B cell (primary cell): ENCODE data around the gene ZSCAN32. TPM values are rescaled to one million over a fixed set of nuclear protein-coding genes. Genes with fewer than 3 reads are reported as not detected.

Experiments
- ATAC-seq: fragments of 200-7000 bp; cut with Tn5 transposase; one replicate; pipeline ENCODE4 v1.10.0; 2021; ENCODE audit warnings: low read depth, mild to moderate bottlenecking, moderate number of reproducible peaks, moderate library complexity
- CTCF ChIA-PET: fragments of 350-600 bp; sonication (Branson Sonifier 250); formaldehyde crosslinking; loops from one replicate; lab custom pipeline; 2021; ENCODE audit warnings: antibody characterized with exemption, inconsistent platforms; lab: Charles Lee
- POLR2A ChIA-PET: fragments of 350-600 bp; sonication (Branson Sonifier 250); formaldehyde crosslinking; loops from one replicate; lab custom pipeline; 2021; ENCODE audit warnings: antibody characterized with exemption; lab: Charles Lee
- DNase-seq: peaks from one replicate; pipeline ENCODE4 v3.0.0; 2013
- H2AFZ ChIP-seq: 2 replicates; pipeline ENCODE4 v1.6.1; 2012; ENCODE audit warnings: mild to moderate bottlenecking, low read depth, low read length; ENCODE audit not compliant: insufficient read depth, poor library complexity, severe bottlenecking
- H3K27ac ChIP-seq, 2 donors: 1 replicate in 1 of 2; 2 replicates in 1 of 2; pipeline ENCODE4 v1.5.1; 2012 to 2013; ENCODE audit warnings: low read length in 2 of 2, mild to moderate bottlenecking in 2 of 2, moderate library complexity in 1 of 2
- H3K27me3 ChIP-seq, 4 experiments: fragments of 200-600 bp in 1 of 4; sonication (generic) in 1 of 4; replicated peaks in 1 of 4; 1 replicate in 2 of 4; 2 replicates in 2 of 4; pipeline versions ENCODE4 v1.6.1 to v1.7.0; 2013 to 2016; ENCODE audit warnings: low read length in 3 of 4, mild to moderate bottlenecking in 2 of 4, mixed read lengths in 1 of 4, moderate library complexity in 1 of 4; ENCODE audit not compliant: insufficient read depth in 4 of 4, control insufficient read depth in 3 of 4; ENCODE audit errors: control extremely low read depth in 1 of 4
- H3K36me3 ChIP-seq, 2 experiments: replicated peaks in 1 of 2; 1 replicate in 1 of 2; 2 replicates in 1 of 2; pipeline versions ENCODE4 v1.6.1 to v1.7.1; 2013; ENCODE audit warnings: low read length in 1 of 2; ENCODE audit not compliant: insufficient read depth in 2 of 2, control insufficient read depth in 1 of 2; ENCODE audit errors: control extremely low read depth in 1 of 2, extremely low read depth in 1 of 2
- H3K4me1 ChIP-seq, 2 donors: fragments of 200-600 bp in 1 of 2; sonication (generic) in 1 of 2; 1 replicate in 1 of 2; 2 replicates in 1 of 2; pipeline versions ENCODE4 v1.5.1 to v1.6.1; 2013 to 2017; ENCODE audit warnings: low read length in 2 of 2; ENCODE audit not compliant: control insufficient read depth in 2 of 2, insufficient read depth in 2 of 2
- H3K4me2 ChIP-seq: replicated peaks from 2 replicates; pipeline ENCODE3; 2012; ENCODE audit warnings: mild to moderate bottlenecking, low read depth, low read length; ENCODE audit not compliant: poor library complexity, severe bottlenecking
- H3K4me3 ChIP-seq, 5 experiments: fragments of 200-600 bp in 1 of 5; sonication (generic) in 1 of 5; 1 replicate in 3 of 5; 2 replicates in 2 of 5; pipeline versions ENCODE4 v1.5.1 to v1.7.0; 2011 to 2016; ENCODE audit warnings: low read length in 4 of 5, mild to moderate bottlenecking in 4 of 5, low read depth in 2 of 5, control low read depth in 1 of 5, moderate library complexity in 1 of 5; ENCODE audit not compliant: insufficient read depth in 1 of 5; ENCODE audit errors: control extremely low read depth in 1 of 5, extremely low read depth in 1 of 5
- H3K79me2 ChIP-seq: fragments of 200-600 bp; sonication (generic); one replicate; pipeline ENCODE4 v1.6.0; 2016; ENCODE audit warnings: low read length; ENCODE audit not compliant: control insufficient read depth, insufficient read depth
- H3K9ac ChIP-seq: fragments of 200-600 bp; sonication (generic); 2 replicates; pipeline ENCODE4 v1.6.1; 2017; ENCODE audit warnings: mild to moderate bottlenecking, low read length, moderate library complexity
- H3K9me3 ChIP-seq, 3 donors: one replicate each; pipeline versions ENCODE4 v1.6.1 to v1.7.1; 2013; ENCODE audit warnings: low read length in 2 of 3; ENCODE audit not compliant: control insufficient read depth in 2 of 3, insufficient read depth in 1 of 3; ENCODE audit errors: control extremely low read depth in 1 of 3
- H4K20me1 ChIP-seq: 2 replicates; pipeline ENCODE4 v1.6.0; 2012; ENCODE audit warnings: mild to moderate bottlenecking, low read length; ENCODE audit not compliant: insufficient read depth, control insufficient read depth, poor library complexity, severe bottlenecking
- H3K27ac Mint-ChIP-seq: one replicate; pipeline ENCODE4 v1.8.0; 2021; ENCODE audit warnings: mixed read lengths
- H3K27me3 Mint-ChIP-seq: one replicate; pipeline ENCODE4 v1.8.0; 2021; ENCODE audit warnings: mixed read lengths
- H3K4me1 Mint-ChIP-seq: one replicate; pipeline ENCODE4 v1.8.0; 2021; ENCODE audit warnings: mixed read lengths
- H3K4me3 Mint-ChIP-seq: one replicate; pipeline ENCODE4 v1.8.0; 2021; ENCODE audit warnings: mixed read lengths
- H3K9me3 Mint-ChIP-seq: one replicate; pipeline ENCODE4 v1.8.0; 2022; ENCODE audit warnings: mixed read lengths; ENCODE audit not compliant: insufficient read depth
- CTCF ChIP-seq: fragments of 200-600 bp; IDR thresholded peaks from one replicate; pipeline ENCODE4 v1.8.0; 2022; ENCODE audit warnings: antibody characterized with exemption, mild to moderate bottlenecking
- EZH2 ChIP-seq: IDR thresholded peaks from 2 replicates; pipeline ENCODE4 v1.6.1; 2012; ENCODE audit warnings: borderline replicate concordance, low read depth, mild to moderate bottlenecking, moderate library complexity, low read length; ENCODE audit not compliant: insufficient read depth, poor library complexity, severe bottlenecking
- WGBS: methylation state at CpG from one replicate; pipeline ENCODE4 v1.1.5; 2013; ENCODE audit warnings: missing lambda C conversion rate; ENCODE audit not compliant: insufficient coverage; 5-methylcytosine and 5-hydroxymethylcytosine counted together
- intact Hi-C: fragments of 100-400 bp; cut with micrococcal nuclease; formaldehyde crosslinking; loops from one replicate; pipeline ENCODE4 v1.10.0; 2022
- polyA plus RNA-seq: library from polyadenylated mRNA; depleted of rRNA; stranded (reverse); fragments of >200 nt; gene quantifications from 2 replicates; pipeline ENCODE4 v1.2.3, GENCODE V29; 2012
- total RNA-seq, 2 donors: library from RNA; stranded (reverse); fragments of 120-200 nt in 1 of 2; gene quantifications; 1 replicate in 1 of 2; 2 replicates in 1 of 2; pipeline versions ENCODE4 v1.2.3 to v1.2.4, GENCODE V29; 2013 to 2022

ZSCAN32 gene
- total and polyA plus RNA-seq, 2 donors (not counting 1 experiment from before 2014, with no cell fraction given) = 16.3 to 25.9 TPM

DNA sequence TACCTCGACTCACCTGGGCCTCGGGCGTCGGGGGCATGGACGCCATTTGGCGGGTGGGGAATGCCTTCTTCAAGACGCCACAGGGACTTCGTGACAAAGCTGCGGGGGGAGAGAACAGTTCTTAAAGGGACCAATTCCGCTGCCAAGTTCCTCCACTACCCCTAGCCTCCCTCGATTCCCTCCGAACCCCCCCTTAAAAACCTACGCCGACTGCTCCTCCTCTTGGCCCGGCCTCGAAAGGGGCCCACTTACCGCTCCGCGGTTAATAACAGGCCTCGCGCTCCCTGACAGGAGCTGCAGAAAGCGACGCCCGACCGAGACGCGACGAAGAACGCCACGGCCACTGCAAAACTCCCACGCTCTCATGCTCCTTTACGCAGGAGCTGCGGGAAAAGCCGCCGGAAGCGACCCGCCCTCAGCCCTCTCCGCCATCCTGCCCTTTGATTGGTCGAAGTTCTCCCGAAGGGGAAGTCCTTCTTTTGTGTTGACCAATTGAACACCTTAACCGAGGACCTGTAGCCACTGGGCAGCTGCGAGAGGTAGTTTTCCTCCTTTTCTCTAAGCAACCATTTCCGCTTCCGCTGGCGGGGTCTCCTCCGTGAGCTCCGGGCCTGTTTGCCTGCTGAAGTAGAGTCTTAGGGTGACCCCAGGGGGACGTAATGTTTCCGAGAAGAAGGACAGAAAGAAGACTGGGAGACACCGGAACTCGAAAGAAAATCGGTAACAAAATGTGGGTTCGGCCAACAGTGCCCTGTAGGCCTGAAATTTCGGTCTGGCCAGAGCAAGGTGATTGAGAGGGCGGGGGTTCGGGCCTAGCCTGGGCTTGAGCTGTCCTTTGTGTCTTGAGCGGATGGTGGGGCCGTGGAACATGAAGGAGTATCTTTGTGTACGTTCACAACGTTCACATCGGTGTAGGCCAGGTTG, 42.6 kb upstream of the ZSCAN32 start, which contains the start of the genes NAA60 and ZNF597:
Gene NAA60 (plus strand): TSS at position 573 of the 924 bp plus-strand sequence. CDS start 32,548 bp downstream, outside the sequence.
Gene ZNF597 (minus strand): TSS at position 397 of the 924 bp plus-strand sequence. CDS start 351 bp downstream, at position 46.
- H3K27me3 ChIP-seq = no peaks in the 10 kb centered on the region
- H3K9ac ChIP-seq = peak within 1 kb of the TSS; percentile 80
- peak within 1 kb of the TSS; percentile 53 to 79 (median 62) for H3K4me3 ChIP-seq
- ChIA-PET CTCF (interaction anchor here (1.0 to 1.3 kb wide), 2 partner anchors 14 to 43 kb away, joined by 4 read pairs; partner anchors contain the start of genes ZNF174 and ZSCAN32), POLR2A (interaction anchor here (0.5 to 1.4 kb wide), 5 partner anchors 14 to 581 kb away, joined by 3 to 7 read pairs (median 4); partner anchors contain the start of genes ZNF174 and ZSCAN32)
- Mint-ChIP-seq H3K27ac (peak within 1 kb of the TSS; percentile 91), H3K4me1 (peaks cover 21% of the 10 kb centered on the region), H3K4me3 (peak within 1 kb of the TSS; percentile 95), H3K9me3 (peaks cover 5% of the 10 kb centered on the region), H3K27me3 (peaks cover 3% of the 10 kb centered on the region)
- no peaks in the 10 kb centered on the region for H4K20me1 ChIP-seq
- H3K4me1 ChIP-seq = peaks cover 11% of the 10 kb centered on the region in 2 donors
- peak within 1 kb of the TSS; percentile 79 for H2AFZ ChIP-seq
- peaks cover 47% of the 10 kb centered on the region for H3K79me2 ChIP-seq
- H3K4me2 ChIP-seq = peak within 1 kb of the TSS; percentile 82
- ATAC-seq (peak; percentile 98), DNase-seq (peak; percentile 86)
- intact Hi-C loops = loop anchor here (1.0 kb wide), 3 partner anchors 14 to 138 kb away; partner anchors contain the start of genes TIGD7, ZNF174, ZNF75A and ZSCAN32
- peaks cover 1 to 19% (median 11%) of the 10 kb centered on the region in 3 donors for H3K9me3 ChIP-seq
- 47% methylated on average over 60 of the region's 61 CpGs for WGBS
- H3K27ac ChIP-seq = peak within 1 kb of the TSS; percentile 34 to 83
- TF ChIP-seq CTCF = no peak
- no peak for TF ChIP-seq EZH2
- peaks cover 0 to 22% of the 10 kb centered on the region in 2 experiments for H3K36me3 ChIP-seq
